K562 (cell line): ENCODE results near the gene STIM1. TPM values are rescaled to one million over a fixed set of nuclear protein-coding genes. Genes with fewer than 3 reads are reported as not detected.

Experiments
- CBFA2T2 ChIP-seq: fragments of 450-650 bp; conservative IDR thresholded peaks from 2 replicates; pipeline ENCODE4 v1.6.1; 2017; ENCODE audit warnings: mild to moderate bottlenecking
- CC2D1A ChIP-seq: fragments of 450-650 bp; IDR thresholded peaks from 2 replicates; pipeline ENCODE4 v1.6.1; 2017; ENCODE audit warnings: mild to moderate bottlenecking
- DLX4 ChIP-seq: fragments of 250-450 bp; sonication (Bioruptor Pico); IDR thresholded peaks from 2 replicates; pipeline ENCODE4 v1.6.1; 2021; ENCODE audit warnings: mild to moderate bottlenecking
- DMBX1 ChIP-seq: fragments of 250-450 bp; sonication (Bioruptor Pico); IDR thresholded peaks from 2 replicates; pipeline ENCODE4 v1.8.0; 2022; ENCODE audit warnings: inconsistent platforms, mild to moderate bottlenecking, moderate library complexity, borderline replicate concordance
- GATA2 ChIP-seq: sonication (generic); formaldehyde crosslinking; IDR thresholded peaks from 2 replicates; pipeline ENCODE4 v1.4.0; 2020; ENCODE audit warnings: mild to moderate bottlenecking, missing genetic modification reagents
- IRF2 ChIP-seq: sonication (generic); formaldehyde crosslinking; IDR thresholded peaks from 2 replicates; pipeline ENCODE4 v1.8.1; 2022; ENCODE audit warnings: mild to moderate bottlenecking, missing genetic modification reagents
- NR2F6 ChIP-seq: fragments of 450-650 bp; formaldehyde crosslinking; IDR thresholded peaks from 2 replicates; pipeline ENCODE4 v1.4.0; 2020; ENCODE audit warnings: mild to moderate bottlenecking
- PHB2 ChIP-seq: fragments of 450-650 bp; IDR thresholded peaks from 2 replicates; pipeline ENCODE4 v1.6.1; 2017; ENCODE audit warnings: low read depth
- PPARD ChIP-seq: fragments of 250-450 bp; sonication (Bioruptor Pico); IDR thresholded peaks from 2 replicates; pipeline ENCODE4 v1.8.0; 2022; ENCODE audit warnings: inconsistent platforms, mild to moderate bottlenecking, moderate library complexity
- RFX1 ChIP-seq: fragments of 450-650 bp; IDR thresholded peaks from 2 replicates; pipeline ENCODE4 v1.6.1; 2016; ENCODE audit warnings: mild to moderate bottlenecking, moderate library complexity
- RUNX1 ChIP-seq: sonication (generic); IDR thresholded peaks from 2 replicates; pipeline ENCODE4 v1.6.1; 2016; ENCODE audit warnings: antibody characterized with exemption, low read depth
- SAP30 ChIP-seq: fragments of 200-600 bp; sonication (generic); IDR thresholded peaks from 2 replicates; pipeline ENCODE4 v1.6.1; 2012; ENCODE audit warnings: borderline replicate concordance, low read depth, mild to moderate bottlenecking, moderate library complexity, low read length, control low read depth, inconsistent platforms; ENCODE audit not compliant: insufficient read depth, poor library complexity, severe bottlenecking
- SLC30A9 ChIP-seq: fragments of 250-450 bp; sonication (Bioruptor Pico); IDR thresholded peaks from 2 replicates; pipeline ENCODE4 v1.8.0; 2022; ENCODE audit warnings: mild to moderate bottlenecking, moderate library complexity
- TSHZ1 ChIP-seq: fragments of 250-450 bp; sonication (Bioruptor Pico); IDR thresholded peaks from 2 replicates; pipeline ENCODE4 v1.4.0; 2020; ENCODE audit warnings: mild to moderate bottlenecking, moderate library complexity
- YY1 ChIP-seq, 3 experiments: IDR thresholded peaks; 2 replicates each; pipeline ENCODE4 v1.6.1; 2011; ENCODE audit warnings: low read length in 2 of 3, mild to moderate bottlenecking in 2 of 3, moderate library complexity in 2 of 3, borderline replicate concordance in 1 of 3, control low read depth in 1 of 3, low read depth in 1 of 3; ENCODE audit not compliant: insufficient read depth in 3 of 3, insufficient replicate concordance in 2 of 3, control insufficient read depth in 1 of 3, insufficient read length in 1 of 3; ENCODE audit errors: extremely low read depth in 1 of 3
- ZNF444 ChIP-seq: fragments of 250-450 bp; sonication (Bioruptor Pico); IDR thresholded peaks from 2 replicates; pipeline ENCODE4 v1.4.0; 2020; ENCODE audit warnings: mild to moderate bottlenecking, moderate library complexity
- polyA plus RNA-seq, 8 experiments: library from polyadenylated mRNA; depleted of rRNA in 4 of 8; stranded (reverse) in 5 of 8; unstranded in 3 of 8; fragments of >200 nt; fragmentation: Nextera tagmentation in 2 of 8; fragmentation: Illumina TruSeq in 1 of 8; extraction: Ambion mirVana in 2 of 8; extraction: Trizol in 1 of 8; gene quantifications; 2 replicates each; pipeline versions ENCODE4 v1.2.1 to v1.2.3, GENCODE V29; 2011 to 2014; ENCODE audit warnings: inconsistent platforms in 1 of 8, missing spikeins in 1 of 8
- total RNA-seq, 7 experiments: library from RNA; depleted of rRNA in 6 of 7; stranded (reverse); fragments of >200 nt in 6 of 7; fragmentation: Illumina TruSeq in 2 of 7; extraction: Trizol in 2 of 7; gene quantifications; 2 replicates each; pipeline versions ENCODE4 v1.2.1 to v1.2.3, GENCODE V29; 2011 to 2021; ENCODE audit warnings: low replicate concordance in 1 of 7
- TF ChIP-seq, protein P1 (sequence below): IDR thresholded peaks from 2 replicates; pipeline ENCODE4 v1.6.1; 2014; ENCODE audit warnings: antibody characterized with exemption
- TF ChIP-seq, protein P2 (sequence below), 3 experiments: fragments of 200-800 bp in 1 of 3; sonication (Bioruptor generic) in 1 of 3; sonication (generic) in 1 of 3; formaldehyde crosslinking in 1 of 3; IDR thresholded peaks; 2 replicates each; pipeline versions ENCODE4 v1.6.1 to v1.8.0; 2016 to 2022; ENCODE audit warnings: mild to moderate bottlenecking in 2 of 3, missing compliant biosample characterization in 2 of 3, missing genetic modification characterization in 2 of 3, missing genetic modification reagents in 1 of 3
- TF ChIP-seq, protein P3 (sequence below), 2 experiments: fragments of 450-650 bp in 1 of 2; sonication (generic) in 1 of 2; formaldehyde crosslinking; conservative IDR thresholded peaks; 2 replicates each; pipeline versions ENCODE4 v1.4.0 to v1.8.1; 2020 to 2022; ENCODE audit warnings: mild to moderate bottlenecking in 1 of 2, missing genetic modification reagents in 1 of 2

Gene STIM1
- total and polyA plus RNA-seq, 9 of the 15 experiments (the other 6 are each of a cell fraction or from before 2014, with no cell fraction given): 7.7 to 50.5 (median 22.5) TPM

DNA sequence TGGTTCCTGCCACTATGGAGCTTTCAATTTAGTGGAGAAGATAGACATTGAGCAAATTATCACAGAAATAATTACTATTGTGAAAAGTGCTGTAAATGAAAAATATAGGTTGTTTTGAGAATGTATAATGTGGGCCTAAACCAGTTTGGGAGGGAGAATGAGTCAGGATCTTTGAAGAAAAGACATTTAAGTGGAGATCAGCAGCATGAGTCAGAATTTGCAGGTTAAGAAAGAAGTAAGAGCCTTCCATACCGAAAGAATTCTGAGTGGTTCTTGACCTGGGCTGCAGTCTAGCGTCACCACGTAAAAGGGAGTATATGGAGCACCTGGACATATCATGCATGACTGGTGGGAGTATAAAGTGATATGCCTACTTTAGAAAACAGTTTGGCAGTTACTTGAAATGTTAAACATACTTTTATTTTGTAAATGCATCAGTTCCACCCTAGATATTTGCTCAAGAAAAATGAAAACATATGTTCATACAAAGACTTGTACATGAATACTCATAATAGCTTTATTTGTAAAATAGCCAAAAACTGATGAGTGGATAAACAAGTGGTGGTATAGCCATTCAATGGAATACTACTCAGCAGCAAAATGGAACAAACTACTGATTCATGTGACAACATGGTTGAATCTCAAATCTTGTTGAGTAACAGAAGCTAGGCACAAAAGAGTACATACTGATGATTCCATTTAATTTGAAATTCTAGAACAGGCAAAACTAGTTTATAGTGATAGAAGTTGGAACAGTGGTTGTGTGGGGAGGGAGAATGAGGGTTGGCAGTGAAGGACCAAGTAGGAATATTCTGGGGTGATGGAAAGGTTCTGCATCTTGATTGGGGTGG, 99.2 kb downstream of the STIM1 start (continued):
- TF ChIP-seq, protein P1, sequence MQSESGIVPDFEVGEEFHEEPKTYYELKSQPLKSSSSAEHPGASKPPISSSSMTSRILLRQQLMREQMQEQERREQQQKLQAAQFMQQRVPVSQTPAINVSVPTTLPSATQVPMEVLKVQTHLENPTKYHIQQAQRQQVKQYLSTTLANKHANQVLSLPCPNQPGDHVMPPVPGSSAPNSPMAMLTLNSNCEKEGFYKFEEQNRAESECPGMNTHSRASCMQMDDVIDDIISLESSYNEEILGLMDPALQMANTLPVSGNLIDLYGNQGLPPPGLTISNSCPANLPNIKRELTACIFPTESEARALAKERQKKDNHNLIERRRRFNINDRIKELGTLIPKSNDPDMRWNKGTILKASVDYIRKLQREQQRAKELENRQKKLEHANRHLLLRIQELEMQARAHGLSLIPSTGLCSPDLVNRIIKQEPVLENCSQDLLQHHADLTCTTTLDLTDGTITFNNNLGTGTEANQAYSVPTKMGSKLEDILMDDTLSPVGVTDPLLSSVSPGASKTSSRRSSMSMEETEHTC: no peak
- no peak for TF ChIP-seq RUNX1
- TF ChIP-seq NR2F6: no peak
- no peak for TF ChIP-seq IRF2 (CRISPR knock-in tag)
- TF ChIP-seq PPARD (CRISPR knock-in tag): no peak
- no peak for TF ChIP-seq DLX4
- TF ChIP-seq YY1 (IDR thresholded peaks at IDR 0.05; ENCODE audit: borderline replicate concordance in 1 of 3, control insufficient read depth in 1 of 3, extremely low read depth in 1 of 3, insufficient read depth in 3 of 3, insufficient read length in 1 of 3, insufficient replicate concordance in 2 of 3, low read depth in 1 of 3, low read length in 2 of 3): no peak
- no peak for TF ChIP-seq CBFA2T2
- no peak for TF ChIP-seq ZNF444 (CRISPR knock-in tag)
- no peak for TF ChIP-seq SAP30
- TF ChIP-seq PHB2: no peak
- no peak for TF ChIP-seq RFX1
- no peak for TF ChIP-seq SLC30A9 (CRISPR knock-in tag)
- TF ChIP-seq, protein P2, sequence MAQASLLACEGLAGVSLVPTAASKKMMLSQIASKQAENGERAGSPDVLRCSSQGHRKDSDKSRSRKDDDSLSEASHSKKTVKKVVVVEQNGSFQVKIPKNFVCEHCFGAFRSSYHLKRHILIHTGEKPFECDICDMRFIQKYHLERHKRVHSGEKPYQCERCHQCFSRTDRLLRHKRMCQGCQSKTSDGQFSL (CRISPR knock-in tag; IDR thresholded peaks at IDR 0.05): no peak
- TF ChIP-seq, protein P2 (tag; IDR thresholded peaks at IDR 0.05): no peak
- TF ChIP-seq, protein P3, sequence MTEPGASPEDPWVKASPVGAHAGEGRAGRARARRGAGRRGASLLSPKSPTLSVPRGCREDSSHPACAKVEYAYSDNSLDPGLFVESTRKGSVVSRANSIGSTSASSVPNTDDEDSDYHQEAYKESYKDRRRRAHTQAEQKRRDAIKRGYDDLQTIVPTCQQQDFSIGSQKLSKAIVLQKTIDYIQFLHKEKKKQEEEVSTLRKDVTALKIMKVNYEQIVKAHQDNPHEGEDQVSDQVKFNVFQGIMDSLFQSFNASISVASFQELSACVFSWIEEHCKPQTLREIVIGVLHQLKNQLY (CRISPR knock-in tag; conservative IDR thresholded peaks at IDR 0.05): no peak
- no peak for TF ChIP-seq GATA2
- no peak for TF ChIP-seq CC2D1A
- no peak for TF ChIP-seq TSHZ1
- TF ChIP-seq DMBX1 (CRISPR knock-in tag): no peak
